CD4-positive, alpha-beta T cell (primary cell): Measurements from ENCODE around the gene EMILIN1. TPM values are rescaled to one million over a fixed set of nuclear protein-coding genes. Genes with fewer than 3 reads are reported as not detected.

Source experiments
- ATAC-seq: fragments of 200-7000 bp; cut with Tn5 transposase; one replicate; pipeline ENCODE4 v1.10.0; 2022; ENCODE audit warnings: mild to moderate bottlenecking; ENCODE audit not compliant: poor library complexity
- CTCF ChIA-PET: fragments of 350-600 bp; sonication (Branson Sonifier 250); formaldehyde crosslinking; loops from one replicate; lab custom pipeline; 2021; ENCODE audit warnings: antibody characterized with exemption, inconsistent platforms; lab: Charles Lee
- POLR2A ChIA-PET: fragments of 350-600 bp; sonication (Branson Sonifier 250); formaldehyde crosslinking; loops from one replicate; lab custom pipeline; 2021; ENCODE audit warnings: antibody characterized with exemption, inconsistent platforms; lab: Charles Lee
- DNase-seq, 14 experiments: peaks; one replicate each; pipeline ENCODE4 v3.0.0-alpha.2; 2013 to 2020; ENCODE audit warnings: mixed read lengths in 2 of 14
- H3K27ac ChIP-seq, 2 donors: one replicate each; pipeline versions ENCODE4 v1.5.1 to v1.7.0; 2013; ENCODE audit warnings: low read length in 2 of 2, low read depth in 1 of 2, mild to moderate bottlenecking in 1 of 2
- H3K27me3 ChIP-seq, 2 experiments: 1 replicate in 1 of 2; 2 replicates in 1 of 2; pipeline versions ENCODE4 v1.6.1 to v1.7.0; 2013; ENCODE audit warnings: low read length in 2 of 2, control low read depth in 1 of 2, mild to moderate bottlenecking in 1 of 2, moderate library complexity in 1 of 2; ENCODE audit not compliant: insufficient read depth in 2 of 2, control insufficient read depth in 1 of 2
- H3K36me3 ChIP-seq: one replicate; pipeline ENCODE4 v1.6.1; 2013; ENCODE audit warnings: low read length, control low read depth; ENCODE audit not compliant: insufficient read depth
- H3K4me1 ChIP-seq: one replicate; pipeline ENCODE4 v1.6.1; 2013; ENCODE audit warnings: low read length, control low read depth; ENCODE audit not compliant: insufficient read depth
- H3K4me3 ChIP-seq: one replicate; pipeline ENCODE4 v1.5.1; 2013; ENCODE audit warnings: mild to moderate bottlenecking, low read length, moderate library complexity
- H3K9me3 ChIP-seq, 2 experiments: 1 replicate in 1 of 2; 2 replicates in 1 of 2; pipeline versions ENCODE4 v1.6.1 to v1.7.0; 2013; ENCODE audit warnings: low read length in 2 of 2, mild to moderate bottlenecking in 2 of 2, control low read depth in 1 of 2, moderate library complexity in 1 of 2; ENCODE audit not compliant: control insufficient read depth in 1 of 2, insufficient read depth in 1 of 2
- H3K27ac Mint-ChIP-seq: one replicate; pipeline ENCODE4 v1.8.0; 2020; ENCODE audit warnings: mixed read lengths
- H3K27me3 Mint-ChIP-seq: one replicate; pipeline ENCODE4 v1.8.0; 2021; ENCODE audit warnings: mixed read lengths
- H3K36me3 Mint-ChIP-seq: one replicate; pipeline ENCODE4 v1.8.0; 2021; ENCODE audit warnings: low read depth, mixed read lengths
- H3K4me1 Mint-ChIP-seq: one replicate; pipeline ENCODE4 v1.8.0; 2021; ENCODE audit warnings: low read depth, mixed read lengths
- H3K4me3 Mint-ChIP-seq: one replicate; pipeline ENCODE4 v1.8.0; 2020; ENCODE audit warnings: mild to moderate bottlenecking, mixed read lengths
- H3K9me3 Mint-ChIP-seq: one replicate; pipeline ENCODE4 v1.8.0; 2020; ENCODE audit warnings: mixed read lengths
- CTCF ChIP-seq: fragments of 200-600 bp; IDR thresholded peaks from one replicate; pipeline ENCODE4 v1.8.0; 2022; ENCODE audit warnings: antibody characterized with exemption, mild to moderate bottlenecking
- intact Hi-C, 2 experiments: fragments of 100-400 bp; cut with DNase I in 1 of 2; cut with micrococcal nuclease in 1 of 2; formaldehyde crosslinking; loops; one replicate each; pipeline versions ENCODE4 v1.15.1 to v1.9.0; 2023 to 2025; cut with DNase I, micrococcal nuclease
- total RNA-seq, 174 experiments: library from RNA in 2 of 174; stranded (reverse) in 2 of 174; gene quantifications; one replicate each; pipeline ENCODE4 v1.2.3 and lab custom pipeline; 2021 to 2026

The EMILIN1 gene
- total RNA-seq, 2 experiments from 2014 or later = 0.14 to 0.25 TPM

GRCh38 chr2:27060323-27060722 lies 18.1 kb upstream of the EMILIN1 start:
- Mint-ChIP-seq H3K4me3 (no peak overlapping the region), H3K9me3 (no peaks in the 10 kb centered on the region), H3K4me1 (peaks cover 7% of the 10 kb centered on the region), H3K27me3 (no peaks in the 10 kb centered on the region), H3K27ac (no peak overlapping the region), H3K36me3 (peaks cover 47% of the 10 kb centered on the region)
- Histone ChIP-seq H3K4me1 (no peaks in the 10 kb centered on the region), H3K27ac (no peak overlapping the region), H3K36me3 (peaks cover 31% of the 10 kb centered on the region), H3K4me3 (no peak overlapping the region), H3K27me3 (no peaks in the 10 kb centered on the region), H3K9me3 (no peaks in the 10 kb centered on the region)
- DNase-seq (no peak), ATAC-seq (no peak)
- TF ChIP-seq CTCF = no peak
- POLR2A ChIA-PET = interaction anchor here (1.0 to 13.4 kb wide), 3 partner anchors 9 to 14 kb away, joined by 5 to 301 read pairs (median 26); partner anchors contain the start of genes AGBL5 and OST4
- intact Hi-C loops = no loop called here
- CTCF ChIA-PET = interaction anchor here (1.1 kb wide), 1 partner anchor 11 kb away, joined by 3 read pairs; the partner anchor contains the start of gene OST4

DNA sequence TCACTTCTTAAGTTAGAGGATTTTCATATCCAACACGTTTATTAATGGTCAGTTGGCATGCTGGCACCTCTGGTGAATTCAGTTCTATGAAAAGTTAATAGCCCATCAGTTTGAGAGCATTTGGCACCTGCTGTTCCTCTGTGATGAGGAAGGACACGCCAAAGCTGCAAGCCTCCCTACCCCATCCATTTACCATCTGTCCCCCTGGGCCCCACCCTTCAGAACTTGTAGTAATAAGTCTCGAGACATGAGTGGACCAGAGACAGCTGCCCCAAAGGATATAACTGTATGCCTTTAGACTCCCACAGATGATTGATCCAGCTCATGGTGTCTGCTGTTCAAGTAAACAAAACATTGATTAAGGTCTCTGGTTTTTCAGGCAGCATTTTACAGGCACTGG lies 13.3 kb upstream of the EMILIN1 start:
- TF ChIP-seq CTCF = no peak
- CTCF ChIA-PET = no interaction called here
- no peak overlapping the region for H3K4me3 Mint-ChIP-seq

DNA sequence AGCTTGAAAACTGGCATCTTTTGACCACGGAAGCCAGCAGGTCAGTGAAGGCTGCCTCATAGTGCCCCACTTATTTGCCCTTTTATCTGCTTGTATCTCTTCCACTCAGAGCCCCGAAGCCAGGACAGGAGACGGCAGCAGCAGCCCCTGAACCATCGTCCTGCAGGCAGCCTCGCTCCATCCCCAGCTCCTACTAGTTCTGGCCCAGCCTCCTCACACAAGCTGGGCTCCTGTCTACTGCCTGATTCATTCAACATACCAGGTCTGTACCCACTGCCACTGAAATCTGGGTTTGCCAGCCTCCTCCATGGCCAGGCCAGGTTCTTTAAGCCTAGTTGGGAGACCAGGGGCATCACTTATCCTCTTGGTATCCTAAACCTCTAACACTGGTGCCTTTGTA lies 11.0 kb upstream of the EMILIN1 start:
- no peaks in the 10 kb centered on the region for H3K27me3 ChIP-seq
- Mint-ChIP-seq H3K4me3 (no peak overlapping the region), H3K27me3 (no peaks in the 10 kb centered on the region), H3K27ac (no peak overlapping the region), H3K4me1 (peaks cover 57% of the 10 kb centered on the region), H3K36me3 (peaks cover 71% of the 10 kb centered on the region), H3K9me3 (no peaks in the 10 kb centered on the region)
- no peak for TF ChIP-seq CTCF
- no peaks in the 10 kb centered on the region for H3K9me3 ChIP-seq
- peaks cover 44% of the 10 kb centered on the region for H3K4me1 ChIP-seq
- no peak overlapping the region for H3K4me3 ChIP-seq
- POLR2A ChIA-PET = interaction anchor here (10.6 to 13.4 kb wide), 2 partner anchors 12 to 16 kb away, joined by 161 to 301 read pairs; partner anchors contain the start of genes AGBL5 and KHK
- intact Hi-C loops = no loop called here
- ATAC-seq = no peak
- H3K27ac ChIP-seq = no peak overlapping the region
- DNase-seq = no peak
- H3K36me3 ChIP-seq = peaks cover 42% of the 10 kb centered on the region
- CTCF ChIA-PET = no interaction called here

More for the DNA sequence above, 13.3 kb upstream of the EMILIN1 start:
- no peaks in the 10 kb centered on the region for H3K9me3 ChIP-seq
- H3K27me3 Mint-ChIP-seq = no peaks in the 10 kb centered on the region
- no peak for DNase-seq
- no peak for ATAC-seq
- H3K27ac Mint-ChIP-seq = no peak overlapping the region
- H3K36me3 ChIP-seq = peaks cover 41% of the 10 kb centered on the region
- H3K27ac ChIP-seq = no peak overlapping the region
- intact Hi-C loops = no loop called here
- H3K4me1 Mint-ChIP-seq = peaks cover 43% of the 10 kb centered on the region
- POLR2A ChIA-PET = interaction anchor here (10.6 to 13.4 kb wide), 2 partner anchors 10 to 19 kb away, joined by 161 to 301 read pairs; partner anchors contain the start of genes AGBL5 and KHK
- H3K27me3 ChIP-seq = no peaks in the 10 kb centered on the region
- H3K4me1 ChIP-seq = peaks cover 27% of the 10 kb centered on the region
- no peak overlapping the region for H3K4me3 ChIP-seq
- H3K36me3 Mint-ChIP-seq = peaks cover 64% of the 10 kb centered on the region
- H3K9me3 Mint-ChIP-seq = no peaks in the 10 kb centered on the region
